Loucy (cell line): Measurements from ENCODE around the gene PEX5L.

ENCODE experiments used
- CTCF ChIP-seq: fragments of 200-600 bp; sonication (generic); conservative IDR thresholded peaks from 2 replicates; pipeline ENCODE4 v1.5.1; 2014; ENCODE audit warnings: mild to moderate bottlenecking, antibody characterized with exemption, low read length
- EZH2phosphoT487 ChIP-seq: fragments of 200-600 bp; IDR thresholded peaks from 2 replicates; pipeline ENCODE4 v1.6.1; 2018; ENCODE audit warnings: antibody characterized with exemption, mild to moderate bottlenecking, moderate library complexity, borderline replicate concordance

- TF ChIP-seq CTCF (no peak), EZH2phosphoT487 (no peak)
Measured at GRCh38 chr3:179769411-179770247, 267.1 kb downstream of the PEX5L start.
